OCI-LY3 (cell line): ENCODE data around the gene KIR2DL3.
"Not testable (repeated sequence)": the region's sequence is repeated elsewhere in the genome, so short reads cannot be mapped to it uniquely, and the experiment has no call there.

Experiments used
- H2AFZ ChIP-seq: fragments of 200-600, 300-600 bp; shearing (Covaris generic); 2 replicates; pipeline ENCODE4 v1.6.0; 2014; ENCODE audit warnings: antibody characterized with exemption, low read depth, low read length
- H3K27ac ChIP-seq: fragments of 200-600, 300-600 bp; sonication (generic); 2 replicates; pipeline ENCODE4 v1.5.1; 2014; ENCODE audit warnings: mild to moderate bottlenecking, low read length, moderate library complexity, mixed read lengths
- H3K27me3 ChIP-seq: fragments of 200-600, 300-600 bp; sonication (generic); 2 replicates; pipeline ENCODE4 v1.6.1; 2014; ENCODE audit warnings: low read depth, low read length, mixed read lengths
- H3K36me3 ChIP-seq: fragments of 200-600, 300-600 bp; sonication (generic); replicated peaks from 2 replicates; pipeline ENCODE3; 2014; ENCODE audit warnings: low read depth, low read length, mixed read lengths
- H3K4me1 ChIP-seq: fragments of 300-600, 200-600 bp; sonication (generic); 2 replicates; pipeline ENCODE4 v1.6.1; 2014; ENCODE audit warnings: low read length, mixed read lengths
- H3K4me2 ChIP-seq: fragments of 200-600, 300-600 bp; sonication (generic); 2 replicates; pipeline ENCODE4 v1.6.1; 2014; ENCODE audit warnings: low read length, mixed read lengths
- H3K4me3 ChIP-seq: fragments of 300-600, 200-600 bp; sonication (generic); 2 replicates; pipeline ENCODE4 v1.5.1; 2014; ENCODE audit warnings: antibody characterized with exemption, mild to moderate bottlenecking, low read length, moderate library complexity
- H3K79me2 ChIP-seq: fragments of 300-600, 200-600 bp; shearing (Covaris generic); 2 replicates; pipeline ENCODE4 v1.6.1; 2014; ENCODE audit warnings: mild to moderate bottlenecking, low read length, mixed read lengths
- H3K9ac ChIP-seq: fragments of 300-600, 200-600 bp; shearing (Covaris generic); 2 replicates; pipeline ENCODE4 v1.6.0; 2014; ENCODE audit warnings: mild to moderate bottlenecking, low read length, moderate library complexity
- H3K9me3 ChIP-seq: fragments of 200-600, 300-600 bp; shearing (Covaris generic); 2 replicates; pipeline ENCODE4 v1.6.1; 2014; ENCODE audit warnings: low read length, mixed read lengths; ENCODE audit not compliant: insufficient read depth
- H4K20me1 ChIP-seq: fragments of 200-600, 300-600 bp; sonication (generic); 2 replicates; pipeline ENCODE4 v1.6.1; 2016; ENCODE audit warnings: low read length, mixed read lengths; ENCODE audit not compliant: insufficient read depth
- EZH2phosphoT487 ChIP-seq: fragments of 200-600 bp; shearing (Covaris generic); IDR thresholded peaks from 2 replicates; pipeline ENCODE4 v1.6.1; 2018; ENCODE audit warnings: antibody characterized with exemption, mixed run types, low read depth
- TF ChIP-seq, protein P1 (sequence below): fragments of 200-600, 300-600 bp; sonication (generic); IDR thresholded peaks from 2 replicates; pipeline ENCODE4 v1.5.1; 2014; ENCODE audit warnings: antibody characterized with exemption, low read length, low read depth

KIR2DL3 gene

DNA sequence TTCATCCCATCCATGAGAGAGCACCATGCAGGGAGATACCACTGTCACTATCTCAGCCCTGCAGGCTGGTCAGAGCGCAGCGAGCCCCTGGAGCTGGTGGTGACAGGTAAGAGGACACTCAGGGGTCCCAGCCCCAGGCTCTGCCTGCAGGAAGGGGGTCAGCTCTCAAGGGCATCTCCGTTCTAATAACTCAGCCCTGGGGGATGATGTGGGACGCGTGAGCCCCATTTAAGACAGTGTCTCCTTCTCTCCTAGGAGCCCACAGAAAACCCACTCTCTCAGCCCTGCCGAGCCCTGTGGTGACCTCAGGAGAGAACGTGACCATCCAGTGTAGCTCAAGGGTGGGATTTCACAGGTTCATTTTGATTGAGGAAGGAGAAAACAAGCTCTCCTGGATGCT is 29.5 kb upstream of the KIR2DL3 start:
- Histone ChIP-seq H3K36me3 (no peaks in the 10 kb centered on the region), H3K79me2 (no peaks in the 10 kb centered on the region), H3K4me3 (no peak overlapping the region), H3K4me1 (no peaks in the 10 kb centered on the region), H2AFZ (no peak overlapping the region), H3K9me3 (no peaks in the 10 kb centered on the region), H3K4me2 (no peak overlapping the region), H4K20me1 (no peaks in the 10 kb centered on the region), H3K27ac (no peak overlapping the region), H3K9ac (no peak overlapping the region), H3K27me3 (peaks cover 6% of the 10 kb centered on the region)
- TF ChIP-seq EZH2phosphoT487 = no peak
- TF ChIP-seq, protein P1, sequence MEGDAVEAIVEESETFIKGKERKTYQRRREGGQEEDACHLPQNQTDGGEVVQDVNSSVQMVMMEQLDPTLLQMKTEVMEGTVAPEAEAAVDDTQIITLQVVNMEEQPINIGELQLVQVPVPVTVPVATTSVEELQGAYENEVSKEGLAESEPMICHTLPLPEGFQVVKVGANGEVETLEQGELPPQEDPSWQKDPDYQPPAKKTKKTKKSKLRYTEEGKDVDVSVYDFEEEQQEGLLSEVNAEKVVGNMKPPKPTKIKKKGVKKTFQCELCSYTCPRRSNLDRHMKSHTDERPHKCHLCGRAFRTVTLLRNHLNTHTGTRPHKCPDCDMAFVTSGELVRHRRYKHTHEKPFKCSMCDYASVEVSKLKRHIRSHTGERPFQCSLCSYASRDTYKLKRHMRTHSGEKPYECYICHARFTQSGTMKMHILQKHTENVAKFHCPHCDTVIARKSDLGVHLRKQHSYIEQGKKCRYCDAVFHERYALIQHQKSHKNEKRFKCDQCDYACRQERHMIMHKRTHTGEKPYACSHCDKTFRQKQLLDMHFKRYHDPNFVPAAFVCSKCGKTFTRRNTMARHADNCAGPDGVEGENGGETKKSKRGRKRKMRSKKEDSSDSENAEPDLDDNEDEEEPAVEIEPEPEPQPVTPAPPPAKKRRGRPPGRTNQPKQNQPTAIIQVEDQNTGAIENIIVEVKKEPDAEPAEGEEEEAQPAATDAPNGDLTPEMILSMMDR = no peak

- Histone ChIP-seq H3K4me3 (no peak overlapping the region), H3K4me2 (no peak overlapping the region), H3K79me2 (no peaks in the 10 kb centered on the region), H2AFZ (no peak overlapping the region), H3K27ac (no peak overlapping the region), H3K4me1 (no peaks in the 10 kb centered on the region), H3K9ac (no peak overlapping the region), H3K36me3 (no peaks in the 10 kb centered on the region), H4K20me1 (no peaks in the 10 kb centered on the region), H3K9me3 (no peaks in the 10 kb centered on the region), H3K27me3 (0 out of 2 replicates have a peak, but pooled peaks cover under 1% of the 10 kb centered on the region)
- no peak for TF ChIP-seq EZH2phosphoT487
Observed at GRCh38 chr19:54709212-54709948, 28.9 kb upstream of the KIR2DL3 start.

GRCh38 chr19:54709956-54710355 is 28.4 kb upstream of the KIR2DL3 start:
- H3K27me3 ChIP-seq, H3K36me3 ChIP-seq, H3K79me2 ChIP-seq, H2AFZ ChIP-seq, H3K4me1 ChIP-seq, H3K9me3 ChIP-seq, H3K27ac ChIP-seq, H4K20me1 ChIP-seq, H3K9ac ChIP-seq, H3K4me3 ChIP-seq, H3K4me2 ChIP-seq: not testable (repeated sequence)

DNA sequence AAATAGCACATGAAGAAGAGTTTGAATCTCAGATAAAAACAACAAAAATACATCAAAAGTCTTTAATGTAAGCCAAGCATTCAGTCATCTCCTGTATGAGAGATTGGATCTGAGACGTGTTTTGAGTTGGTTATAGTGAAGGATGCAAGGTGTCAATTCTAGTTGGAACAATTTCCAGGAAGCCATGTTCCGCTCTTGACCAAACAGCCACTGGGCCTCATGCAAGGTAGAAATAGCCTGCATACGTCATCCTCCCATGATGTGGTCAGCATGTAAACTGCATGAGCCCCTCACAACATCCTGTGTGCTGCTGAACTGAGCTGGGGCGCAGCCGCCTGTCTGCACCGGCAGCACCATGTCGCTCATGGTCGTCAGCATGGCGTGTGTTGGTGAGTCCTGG is 14.2 kb upstream of the KIR2DL3 start, which contains the start of gene KIR3DL3:
Gene KIR3DL3 (plus strand): TSS at position 301 of the 400 bp plus-strand sequence. CDS start 55 bp downstream, at position 356.
- no peaks in the 10 kb centered on the region for H3K36me3 ChIP-seq
- no peak within 1 kb of the TSS for H3K4me3 ChIP-seq
- no peak for TF ChIP-seq EZH2phosphoT487
- TF ChIP-seq, protein P1 = no peak
- no peak within 1 kb of the TSS for H2AFZ ChIP-seq
- no peak within 1 kb of the TSS for H3K4me2 ChIP-seq
- no peaks in the 10 kb centered on the region for H4K20me1 ChIP-seq
- H3K27ac ChIP-seq = no peak within 1 kb of the TSS
- H3K79me2 ChIP-seq = no peaks in the 10 kb centered on the region
- H3K4me1 ChIP-seq = 0 out of 2 replicates have a peak, but pooled peaks cover 1% of the 10 kb centered on the region
- no peak within 1 kb of the TSS for H3K9ac ChIP-seq
- H3K9me3 ChIP-seq = 0 out of 2 replicates have a peak, but pooled peaks cover 13% of the 10 kb centered on the region
- H3K27me3 ChIP-seq = peaks cover 16% of the 10 kb centered on the region

DNA sequence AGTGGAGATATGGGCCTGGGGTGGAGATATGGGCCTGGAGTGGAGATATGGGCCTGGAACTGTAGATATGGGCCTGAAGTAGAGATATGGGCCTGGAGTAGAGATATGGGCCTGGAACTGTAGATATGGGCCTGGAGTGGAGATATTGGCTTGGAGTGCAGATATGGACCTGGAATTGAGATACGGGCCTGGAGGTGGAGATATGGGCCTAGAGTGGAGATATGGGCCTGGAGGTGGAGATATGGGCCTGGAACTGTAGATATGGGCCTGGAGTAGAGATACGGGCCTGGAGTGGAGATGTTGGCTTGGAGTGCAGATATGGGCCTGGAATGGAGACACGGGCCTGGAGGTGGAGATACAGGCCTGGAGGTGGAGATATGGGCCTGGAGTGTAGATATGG is 13.7 kb upstream of the KIR2DL3 start:
- H3K4me3 ChIP-seq = no peak overlapping the region
- no peaks in the 10 kb centered on the region for H3K79me2 ChIP-seq
- no peaks in the 10 kb centered on the region for H3K36me3 ChIP-seq
- no peak for TF ChIP-seq EZH2phosphoT487
- TF ChIP-seq, protein P1 = no peak
- peaks cover 16% of the 10 kb centered on the region for H3K27me3 ChIP-seq
- no peak overlapping the region for H3K4me2 ChIP-seq
- 0 out of 2 replicates have a peak, but pooled peaks cover 13% of the 10 kb centered on the region for H3K9me3 ChIP-seq
- 0 out of 2 replicates have a peak, but pooled peaks cover 4% of the 10 kb centered on the region for H3K4me1 ChIP-seq
- H2AFZ ChIP-seq = no peak overlapping the region
- H3K9ac ChIP-seq = no peak overlapping the region
- H4K20me1 ChIP-seq = no peaks in the 10 kb centered on the region
- no peak overlapping the region for H3K27ac ChIP-seq
